NCI-H82 (cell line): Measurements from ENCODE around the gene EIF5AL1.
"Not testable (repeated sequence)": the region's sequence is repeated elsewhere in the genome, so short reads cannot be mapped to it uniquely, and the experiment has no call there.

ENCODE experiments used
- DNase-seq: peaks from one replicate; lab custom pipeline; 2025; lab: John Stamatoyannopoulos, UW

EIF5AL1 gene

GRCh38 chr10:79511891-79512583 lies at the start of gene EIF5AL1:
TSS of gene EIF5AL1 (plus strand) at chr10:79512533. CDS start at chr10:79512650, 117 bp downstream.
- not testable (repeated sequence) for DNase-seq

GRCh38 chr10:79463578-79464496 lies 48.5 kb upstream of the EIF5AL1 start:
- no peak for DNase-seq

GRCh38 chr10:79465341-79465740 lies 47.0 kb upstream of the EIF5AL1 start:
- no peak for DNase-seq

- DNase-seq, result no peak
Measured at GRCh38 chr10:79468015-79468560, 44.2 kb upstream of the EIF5AL1 start.

- no peak for DNase-seq
Measured at GRCh38 chr10:79468841-79469585, 43.3 kb upstream of the EIF5AL1 start.

- DNase-seq, result no peak
Measured at GRCh38 chr10:79470096-79470495, 42.2 kb upstream of the EIF5AL1 start.

- no peak for DNase-seq
Measured at GRCh38 chr10:79471776-79472175, 40.6 kb upstream of the EIF5AL1 start.

GRCh38 chr10:79472449-79472848 lies 39.9 kb upstream of the EIF5AL1 start:
- no peak for DNase-seq

- no peak for DNase-seq
Measured at GRCh38 chr10:79472951-79473350, 39.4 kb upstream of the EIF5AL1 start.

GRCh38 chr10:79473496-79474095 lies 38.7 kb upstream of the EIF5AL1 start:
- no peak for DNase-seq

GRCh38 chr10:79475119-79475653 lies 37.1 kb upstream of the EIF5AL1 start:
- DNase-seq, result no peak

- no peak for DNase-seq
Measured at GRCh38 chr10:79475877-79476276, 36.5 kb upstream of the EIF5AL1 start.

- DNase-seq, result no peak
Measured at GRCh38 chr10:79476645-79477044, 35.7 kb upstream of the EIF5AL1 start.

GRCh38 chr10:79477456-79477855 lies 34.9 kb upstream of the EIF5AL1 start:
- DNase-seq, result no peak

GRCh38 chr10:79479283-79479909 lies 32.9 kb upstream of the EIF5AL1 start:
- DNase-seq, result no peak

GRCh38 chr10:79482304-79482703 lies 30.0 kb upstream of the EIF5AL1 start:
- DNase-seq, result no peak

GRCh38 chr10:79482741-79483140 lies 29.6 kb upstream of the EIF5AL1 start:
- no peak for DNase-seq

- DNase-seq, result no peak
Measured at GRCh38 chr10:79483299-79483698, 29.0 kb upstream of the EIF5AL1 start.

- no peak for DNase-seq
Measured at GRCh38 chr10:79483948-79484347, 28.4 kb upstream of the EIF5AL1 start.

- DNase-seq, result no peak
Measured at GRCh38 chr10:79484476-79484875, 27.9 kb upstream of the EIF5AL1 start.
